ENCODE measurements around the gene DNAJB13.
A peak's percentile ranks its signal among the peaks of the same experiment; 100 is the strongest.

The DNAJB13 gene

GRCh38 chr11:73976451-73977151 is 25.8 kb downstream of the DNAJB13 start:
- no peak for FAIRE-seq
- TF ChIP-seq, protein P1, sequence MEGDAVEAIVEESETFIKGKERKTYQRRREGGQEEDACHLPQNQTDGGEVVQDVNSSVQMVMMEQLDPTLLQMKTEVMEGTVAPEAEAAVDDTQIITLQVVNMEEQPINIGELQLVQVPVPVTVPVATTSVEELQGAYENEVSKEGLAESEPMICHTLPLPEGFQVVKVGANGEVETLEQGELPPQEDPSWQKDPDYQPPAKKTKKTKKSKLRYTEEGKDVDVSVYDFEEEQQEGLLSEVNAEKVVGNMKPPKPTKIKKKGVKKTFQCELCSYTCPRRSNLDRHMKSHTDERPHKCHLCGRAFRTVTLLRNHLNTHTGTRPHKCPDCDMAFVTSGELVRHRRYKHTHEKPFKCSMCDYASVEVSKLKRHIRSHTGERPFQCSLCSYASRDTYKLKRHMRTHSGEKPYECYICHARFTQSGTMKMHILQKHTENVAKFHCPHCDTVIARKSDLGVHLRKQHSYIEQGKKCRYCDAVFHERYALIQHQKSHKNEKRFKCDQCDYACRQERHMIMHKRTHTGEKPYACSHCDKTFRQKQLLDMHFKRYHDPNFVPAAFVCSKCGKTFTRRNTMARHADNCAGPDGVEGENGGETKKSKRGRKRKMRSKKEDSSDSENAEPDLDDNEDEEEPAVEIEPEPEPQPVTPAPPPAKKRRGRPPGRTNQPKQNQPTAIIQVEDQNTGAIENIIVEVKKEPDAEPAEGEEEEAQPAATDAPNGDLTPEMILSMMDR (IDR thresholded peaks at IDR 0.05; ENCODE audit: insufficient read depth, missing control alignments) = no peak
- DNase-seq (ENCODE audit: insufficient read length, low spot score) = no peak

GRCh38 chr11:73977856-73978519 is 27.2 kb downstream of the DNAJB13 start:
- no peak for FAIRE-seq
- DNase-seq (ENCODE audit: insufficient read length, low spot score) = no peak
- TF ChIP-seq, protein P1 (IDR thresholded peaks at IDR 0.05; ENCODE audit: insufficient read depth, missing control alignments) = no peak

DNA sequence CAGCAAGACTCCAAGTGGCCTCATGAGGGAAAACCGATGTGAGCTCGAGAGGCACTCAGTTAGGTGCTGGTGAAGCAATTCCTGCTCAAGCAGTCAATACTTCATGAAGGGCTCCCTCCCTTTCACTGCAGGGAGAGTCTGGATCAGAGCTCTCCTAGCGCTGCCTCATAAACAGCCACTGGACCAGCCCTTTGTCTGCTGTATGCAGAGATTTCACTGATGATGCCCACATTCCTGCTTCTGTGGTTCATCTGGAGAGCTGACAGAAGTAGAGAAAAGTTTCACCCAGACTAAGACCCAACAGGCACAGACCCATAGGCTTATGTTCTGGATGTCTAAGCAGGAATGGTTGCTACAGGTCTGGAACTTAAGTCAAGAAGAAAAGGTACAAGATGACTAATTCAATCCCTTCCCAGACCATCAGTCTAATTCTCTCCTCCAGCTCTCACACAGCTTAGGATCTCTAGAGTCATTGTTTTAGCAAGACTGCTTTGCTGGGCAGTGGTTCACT is 27.8 kb downstream of the DNAJB13 start:
- FAIRE-seq (no peak), DNase-seq (ENCODE audit: insufficient read length, low spot score) (no peak)
- TF ChIP-seq, protein P1 (IDR thresholded peaks at IDR 0.05; ENCODE audit: insufficient read depth, missing control alignments) = no peak

GRCh38 chr11:73980001-73980961 is 29.5 kb downstream of the DNAJB13 start:
- no peak for FAIRE-seq
- TF ChIP-seq, protein P1 (IDR thresholded peaks at IDR 0.05; ENCODE audit: insufficient read depth, missing control alignments) = no peak
- no peak for DNase-seq (ENCODE audit: insufficient read length, low spot score)

DNA sequence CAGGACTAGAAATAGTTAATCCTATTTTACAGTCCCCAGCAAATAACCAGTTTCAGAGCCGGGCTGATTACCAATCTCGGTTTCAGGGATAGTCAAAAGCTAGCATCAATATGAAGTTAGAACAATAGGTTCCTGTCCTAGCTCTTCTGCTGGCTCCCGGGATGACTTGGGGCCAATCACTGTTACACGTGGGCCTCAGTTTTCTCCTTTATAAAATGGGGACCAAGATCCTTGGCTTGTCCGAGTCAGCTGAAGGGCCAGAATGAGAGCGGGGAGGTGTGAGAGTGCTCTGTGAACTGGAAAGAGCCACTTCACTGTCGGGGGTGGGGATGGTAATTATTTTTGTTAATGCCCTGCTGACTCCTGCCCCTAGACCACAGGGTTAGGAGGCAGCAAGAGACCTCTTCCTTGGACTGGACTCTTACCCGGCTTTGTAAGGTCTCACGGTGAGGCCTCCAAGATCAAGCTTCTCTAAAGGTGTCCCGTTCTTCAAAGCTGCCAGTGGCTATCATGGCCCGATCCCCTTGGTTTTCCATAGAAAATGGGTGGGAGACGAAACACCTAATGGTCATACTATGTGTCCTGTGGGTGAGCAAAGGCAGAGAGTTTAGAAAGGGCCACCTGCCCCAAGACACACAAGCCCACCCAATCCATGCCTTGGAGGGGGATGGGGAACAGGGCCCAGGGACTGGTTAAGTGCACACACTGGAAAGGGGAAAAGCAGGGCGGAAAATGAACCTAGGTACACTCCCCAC is 30.4 kb downstream of the DNAJB13 start:
- FAIRE-seq (no peak), DNase-seq (ENCODE audit: insufficient read length, low spot score) (no peak)
- TF ChIP-seq, protein P1 (IDR thresholded peaks at IDR 0.05; ENCODE audit: insufficient read depth, missing control alignments) = no peak

DNA sequence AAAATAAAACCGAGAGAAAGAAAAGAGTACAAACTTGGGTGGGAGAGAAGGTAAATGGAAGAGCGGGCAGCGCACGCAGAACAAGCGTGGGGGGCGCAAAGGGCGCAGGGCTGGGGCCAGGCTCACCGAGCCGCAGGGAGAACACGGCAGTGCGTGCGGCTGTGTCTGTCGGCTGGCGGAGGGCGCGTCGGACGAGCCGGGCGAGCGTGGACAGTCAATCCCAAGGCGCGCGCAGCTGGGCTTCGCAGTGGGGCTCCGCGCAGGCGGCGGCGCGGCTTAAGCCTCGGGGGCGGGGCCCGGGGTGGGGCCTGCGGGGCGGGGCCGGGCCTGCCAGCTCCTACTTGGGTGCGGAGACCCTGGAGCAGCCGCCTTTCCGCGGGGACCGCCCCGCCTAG is 31.8 kb downstream of the DNAJB13 start, which contains the start of gene UCP2:
Gene UCP2, minus strand, starts transcription at position 249 of the 395 bp plus-strand sequence. CDS start 4,465 bp downstream, outside the sequence.
- DNase-seq (ENCODE audit: insufficient read length, low spot score) = peak; percentile 90
- no peak for FAIRE-seq
- TF ChIP-seq, protein P1 (IDR thresholded peaks at IDR 0.05; ENCODE audit: insufficient read depth, missing control alignments) = no peak

Data from D721Med (cell line).